ENCODE measurements around the gene DTX4. TPM values are rescaled to one million over a fixed set of nuclear protein-coding genes. Genes with fewer than 3 reads are reported as not detected.

DTX4 gene
- total RNA-seq, 1 experiment from 2014 or later: 7.6 TPM

DNA sequence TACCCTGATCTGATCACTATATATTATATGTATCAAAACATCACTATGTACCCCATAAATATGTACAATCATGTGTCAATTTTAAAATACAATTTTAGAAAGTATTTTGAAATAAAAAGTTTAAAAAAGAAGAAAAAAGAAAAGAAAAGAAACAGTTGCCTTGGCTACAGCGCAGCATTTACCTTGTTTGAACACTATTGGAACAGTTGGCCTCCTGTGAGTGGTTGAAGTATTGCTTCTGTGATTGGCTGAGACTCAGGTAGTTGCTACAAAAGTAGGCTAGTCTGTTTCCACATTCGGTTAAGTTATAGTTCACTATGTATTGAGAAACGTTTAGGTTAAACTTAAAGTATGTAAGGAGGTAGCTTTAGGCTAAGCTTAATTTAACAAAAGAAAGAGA, 7.9 kb upstream of the DTX4 start:
- Histone ChIP-seq H3K9me3 (ENCODE audit: control insufficient read depth in 1 of 2, insufficient read depth in 1 of 2, low read depth in 1 of 2, low read length in 2 of 2) (no peaks in the 10 kb centered on the region), H3K9me2 (ENCODE audit: insufficient read depth) (no peaks in the 10 kb centered on the region), H3K4me2 (ENCODE audit: low read length) (no peak overlapping the region), H3K79me2 (ENCODE audit: insufficient read depth, low read length) (no peaks in the 10 kb centered on the region), H3K9ac (ENCODE audit: low read length) (no peak overlapping the region), H3K4me3 (replicated peaks in 1 of 2; ENCODE audit: low read depth in 1 of 2, low read length in 2 of 2) (no peak overlapping the region), H2AFZ (ENCODE audit: low read depth, low read length, poor library complexity, severe bottlenecking) (no peak overlapping the region), H4K20me1 (ENCODE audit: insufficient read depth) (no peaks in the 10 kb centered on the region), H3K4me1 (ENCODE audit: control insufficient read depth in 1 of 2, insufficient read depth in 2 of 2, low read length in 2 of 2) (no peaks in the 10 kb centered on the region), H3K27ac (ENCODE audit: low read depth, low read length) (no peak overlapping the region), H3K36me3 (ENCODE audit: control insufficient read depth in 1 of 2, insufficient read depth in 2 of 2, low read length in 2 of 2) (no peaks in the 10 kb centered on the region), H3K27me3 (ENCODE audit: insufficient read depth, low read length) (no peaks in the 10 kb centered on the region)
- DNase-seq (ENCODE audit: low read depth, low spot score) (no peak), ATAC-seq (no peak)
- CTCF ChIA-PET: interaction anchor here (1.8 kb wide), 1 partner anchor 8 kb away, joined by 6 read pairs; the partner anchor contains the start of gene DTX4
- BruUV-seq (replicated peaks): no TSS peak
- RAD21 ChIA-PET (ENCODE audit: low non-redundant PET in 1 of 2, low total read pairs in 2 of 2, uncharacterized antibody in 2 of 2, unreplicated experiment in 2 of 2): no interaction called here
- POLR2A ChIA-PET: no interaction called here
- no peak for TF ChIP-seq EGR1 (IDR thresholded peaks at IDR 0.05; ENCODE audit: low read depth)
- TF ChIP-seq RAD21 (IDR thresholded peaks at IDR 0.05; ENCODE audit: low read depth): no peak
- no peak for TF ChIP-seq ZFX (IDR thresholded peaks at IDR 0.05)
- no peak for TF ChIP-seq SIN3A (IDR thresholded peaks at IDR 0.05; ENCODE audit: low read depth)
- no peak for TF ChIP-seq CEBPB (IDR thresholded peaks at IDR 0.05; ENCODE audit: low read depth)
- TF ChIP-seq FOSL1 (IDR thresholded peaks at IDR 0.05; ENCODE audit: low read depth): no peak
- TF ChIP-seq SP1 (IDR thresholded peaks at IDR 0.05; ENCODE audit: low read depth): no peak
- TF ChIP-seq ZNF274 (IDR thresholded peaks at IDR 0.05; ENCODE audit: low read depth, low read length): no peak
- no peak for TF ChIP-seq EZH2 (IDR thresholded peaks at IDR 0.05)
- TF ChIP-seq CBX3 (IDR thresholded peaks at IDR 0.05; ENCODE audit: low read depth): no peak
- TF ChIP-seq, protein P1, sequence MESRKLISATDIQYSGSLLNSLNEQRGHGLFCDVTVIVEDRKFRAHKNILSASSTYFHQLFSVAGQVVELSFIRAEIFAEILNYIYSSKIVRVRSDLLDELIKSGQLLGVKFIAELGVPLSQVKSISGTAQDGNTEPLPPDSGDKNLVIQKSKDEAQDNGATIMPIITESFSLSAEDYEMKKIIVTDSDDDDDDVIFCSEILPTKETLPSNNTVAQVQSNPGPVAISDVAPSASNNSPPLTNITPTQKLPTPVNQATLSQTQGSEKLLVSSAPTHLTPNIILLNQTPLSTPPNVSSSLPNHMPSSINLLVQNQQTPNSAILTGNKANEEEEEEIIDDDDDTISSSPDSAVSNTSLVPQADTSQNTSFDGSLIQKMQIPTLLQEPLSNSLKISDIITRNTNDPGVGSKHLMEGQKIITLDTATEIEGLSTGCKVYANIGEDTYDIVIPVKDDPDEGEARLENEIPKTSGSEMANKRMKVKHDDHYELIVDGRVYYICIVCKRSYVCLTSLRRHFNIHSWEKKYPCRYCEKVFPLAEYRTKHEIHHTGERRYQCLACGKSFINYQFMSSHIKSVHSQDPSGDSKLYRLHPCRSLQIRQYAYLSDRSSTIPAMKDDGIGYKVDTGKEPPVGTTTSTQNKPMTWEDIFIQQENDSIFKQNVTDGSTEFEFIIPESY (IDR thresholded peaks at IDR 0.05; ENCODE audit: extremely low read depth, insufficient replicate concordance, low read length): no peak
- TF ChIP-seq, protein P2, sequence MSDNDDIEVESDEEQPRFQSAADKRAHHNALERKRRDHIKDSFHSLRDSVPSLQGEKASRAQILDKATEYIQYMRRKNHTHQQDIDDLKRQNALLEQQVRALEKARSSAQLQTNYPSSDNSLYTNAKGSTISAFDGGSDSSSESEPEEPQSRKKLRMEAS (IDR thresholded peaks at IDR 0.05): no peak
- intact Hi-C loops (cut with micrococcal nuclease): no loop called here

Data from HCT116 (cell line).